Neural progenitor cell (in vitro differentiated cells): ENCODE data around the gene CNOT2. TPM values are rescaled to one million over a fixed set of nuclear protein-coding genes. Genes with fewer than 3 reads are reported as not detected.
A peak's percentile ranks its signal among the peaks of the same experiment; 100 is the strongest.

Source experiments
- DNase-seq: peaks from one replicate; pipeline ENCODE4 v3.0.0-alpha.2; 2016; ENCODE audit warnings: low spot score
- H2AFZ ChIP-seq: fragments of 200-600 bp; sonication (generic); replicated peaks from 2 replicates; pipeline ENCODE4 v1.6.1; 2016; ENCODE audit warnings: antibody characterized with exemption
- H3F3A ChIP-seq: fragments of 200-600 bp; sonication (generic); 2 replicates; pipeline ENCODE4 v1.6.1; 2016; ENCODE audit warnings: antibody characterized with exemption, low read depth
- H3K27ac ChIP-seq: fragments of 200-600 bp; sonication (generic); 2 replicates; pipeline ENCODE4 v1.5.1; 2016; ENCODE audit warnings: mild to moderate bottlenecking
- H3K27me3 ChIP-seq: fragments of 200-600 bp; sonication (generic); 2 replicates; pipeline ENCODE4 v1.6.1; 2016; ENCODE audit warnings: mild to moderate bottlenecking, moderate library complexity
- H3K36me3 ChIP-seq: fragments of 200-600 bp; sonication (generic); 2 replicates; pipeline ENCODE4 v1.5.1; 2016
- H3K4me1 ChIP-seq: fragments of 200-600 bp; sonication (generic); 2 replicates; pipeline ENCODE4 v1.6.1; 2016; ENCODE audit warnings: mixed run types
- H3K4me2 ChIP-seq: fragments of 200-600 bp; sonication (generic); 2 replicates; pipeline ENCODE4 v1.6.1; 2016
- H3K4me3 ChIP-seq: fragments of 200-600 bp; sonication (generic); 2 replicates; pipeline ENCODE4 v1.5.1; 2016
- H3K79me2 ChIP-seq: fragments of 200-600 bp; sonication (generic); 2 replicates; pipeline ENCODE4 v1.6.1; 2016; ENCODE audit warnings: low read depth
- H3K9ac ChIP-seq: fragments of 200-600 bp; sonication (generic); 2 replicates; pipeline ENCODE4 v1.6.1; 2016
- H3K9me3 ChIP-seq: fragments of 200-600 bp; sonication (generic); 2 replicates; pipeline ENCODE4 v1.5.1; 2016; ENCODE audit warnings: low read depth
- H4K20me1 ChIP-seq: fragments of 200-600 bp; sonication (generic); 2 replicates; pipeline ENCODE4 v1.6.1; 2016; ENCODE audit warnings: low read depth
- H3K27ac Mint-ChIP-seq: 3 replicates; pipeline ENCODE4 v1.8.0; 2021; ENCODE audit warnings: mixed read lengths
- H3K27me3 Mint-ChIP-seq: 2 replicates; pipeline ENCODE4 v1.8.0; 2022; ENCODE audit warnings: low read depth, mild to moderate bottlenecking, inconsistent platforms, moderate library complexity, mixed read lengths; ENCODE audit not compliant: insufficient read depth
- H3K36me3 Mint-ChIP-seq: 3 replicates; pipeline ENCODE4 v1.8.0; 2021; ENCODE audit warnings: mixed read lengths
- H3K4me1 Mint-ChIP-seq: 3 replicates; pipeline ENCODE4 v1.8.0; 2021; ENCODE audit warnings: mixed read lengths
- H3K4me3 Mint-ChIP-seq: 3 replicates; pipeline ENCODE4 v1.8.0; 2021; ENCODE audit warnings: mild to moderate bottlenecking, moderate library complexity, mixed read lengths
- H3K9me3 Mint-ChIP-seq: 3 replicates; pipeline ENCODE4 v1.8.0; 2020; ENCODE audit warnings: mixed read lengths
- EZH2 ChIP-seq: fragments of 200-600 bp; sonication (generic); IDR thresholded peaks from 2 replicates; pipeline ENCODE4 v1.6.1; 2017; ENCODE audit warnings: antibody characterized with exemption, mild to moderate bottlenecking, moderate library complexity
- EZH2phosphoT487 ChIP-seq: fragments of 200-600 bp; sonication (generic); IDR thresholded peaks from 2 replicates; pipeline ENCODE4 v1.6.1; 2017; ENCODE audit warnings: antibody characterized with exemption
- total RNA-seq: library from RNA; depleted of rRNA; stranded (reverse); fragments of >200 nt; gene quantifications from 2 replicates; pipeline ENCODE4 v1.2.3, GENCODE V29; 2015; ENCODE audit warnings: low replicate concordance
- TF ChIP-seq, protein P1 (sequence below): fragments of 200-600 bp; sonication (generic); IDR thresholded peaks from 2 replicates; pipeline ENCODE4 v1.5.1; 2017; ENCODE audit warnings: antibody characterized with exemption, mild to moderate bottlenecking

Gene CNOT2
- total RNA-seq, 1 donor from 2014 or later = 250 TPM

DNA sequence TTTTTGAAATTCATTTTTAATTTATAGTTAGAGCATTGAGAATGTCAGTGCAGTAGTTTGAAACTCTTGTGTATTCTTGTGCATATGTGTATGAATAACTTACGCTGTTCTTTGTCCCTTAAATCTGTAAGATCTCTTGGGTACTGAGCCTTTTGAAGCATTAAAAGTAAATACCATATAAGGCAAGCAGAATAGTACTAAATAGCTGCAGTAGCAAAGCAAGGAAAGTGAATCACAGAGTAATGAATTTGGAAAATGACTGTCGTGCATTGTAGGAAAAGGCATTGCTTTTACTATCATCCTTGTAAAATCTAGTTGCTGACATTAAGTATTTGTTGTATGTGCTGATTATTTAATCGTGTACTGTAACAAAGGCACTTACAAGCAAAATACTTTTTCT lies 12.1 kb downstream of the CNOT2 start:
- DNase-seq = no peak
- no peak for TF ChIP-seq EZH2phosphoT487
- TF ChIP-seq, protein P1, sequence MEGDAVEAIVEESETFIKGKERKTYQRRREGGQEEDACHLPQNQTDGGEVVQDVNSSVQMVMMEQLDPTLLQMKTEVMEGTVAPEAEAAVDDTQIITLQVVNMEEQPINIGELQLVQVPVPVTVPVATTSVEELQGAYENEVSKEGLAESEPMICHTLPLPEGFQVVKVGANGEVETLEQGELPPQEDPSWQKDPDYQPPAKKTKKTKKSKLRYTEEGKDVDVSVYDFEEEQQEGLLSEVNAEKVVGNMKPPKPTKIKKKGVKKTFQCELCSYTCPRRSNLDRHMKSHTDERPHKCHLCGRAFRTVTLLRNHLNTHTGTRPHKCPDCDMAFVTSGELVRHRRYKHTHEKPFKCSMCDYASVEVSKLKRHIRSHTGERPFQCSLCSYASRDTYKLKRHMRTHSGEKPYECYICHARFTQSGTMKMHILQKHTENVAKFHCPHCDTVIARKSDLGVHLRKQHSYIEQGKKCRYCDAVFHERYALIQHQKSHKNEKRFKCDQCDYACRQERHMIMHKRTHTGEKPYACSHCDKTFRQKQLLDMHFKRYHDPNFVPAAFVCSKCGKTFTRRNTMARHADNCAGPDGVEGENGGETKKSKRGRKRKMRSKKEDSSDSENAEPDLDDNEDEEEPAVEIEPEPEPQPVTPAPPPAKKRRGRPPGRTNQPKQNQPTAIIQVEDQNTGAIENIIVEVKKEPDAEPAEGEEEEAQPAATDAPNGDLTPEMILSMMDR = no peak
- TF ChIP-seq EZH2 = no peak
- peaks cover 100% of the 10 kb centered on the region for H3K79me2 ChIP-seq
- no peak overlapping the region for H2AFZ ChIP-seq
- H3K4me1 Mint-ChIP-seq = peaks cover 3% of the 10 kb centered on the region
- H3K4me1 ChIP-seq = peaks cover 20% of the 10 kb centered on the region
- no peaks in the 10 kb centered on the region for H3K27me3 ChIP-seq
- no peak overlapping the region for H3K27ac Mint-ChIP-seq
- H3K9me3 ChIP-seq = no peaks in the 10 kb centered on the region
- H3K27ac ChIP-seq = no peak overlapping the region
- H3K4me2 ChIP-seq = no peak overlapping the region
- H3K4me3 ChIP-seq = no peak overlapping the region
- H3K36me3 ChIP-seq = peaks cover 8% of the 10 kb centered on the region
- H3K36me3 Mint-ChIP-seq = peaks cover 62% of the 10 kb centered on the region
- peaks cover 62% of the 10 kb centered on the region for H3K9me3 Mint-ChIP-seq
- no peaks in the 10 kb centered on the region for H3K27me3 Mint-ChIP-seq
- peaks cover 87% of the 10 kb centered on the region for H4K20me1 ChIP-seq
- no peak overlapping the region for H3K9ac ChIP-seq
- no peak overlapping the region for H3K4me3 Mint-ChIP-seq
- H3F3A ChIP-seq = no peaks in the 10 kb centered on the region

- peaks cover 100% of the 10 kb centered on the region for H3K79me2 ChIP-seq
- Mint-ChIP-seq H3K27ac (no peak overlapping the region), H3K4me1 (peaks cover 3% of the 10 kb centered on the region), H3K9me3 (peaks cover 70% of the 10 kb centered on the region), H3K27me3 (no peaks in the 10 kb centered on the region), H3K36me3 (peaks cover 67% of the 10 kb centered on the region), H3K4me3 (no peak overlapping the region)
- H2AFZ ChIP-seq = no peak overlapping the region
- peaks cover 54% of the 10 kb centered on the region for H4K20me1 ChIP-seq
- H3K9me3 ChIP-seq = no peaks in the 10 kb centered on the region
- H3F3A ChIP-seq = no peaks in the 10 kb centered on the region
- no peaks in the 10 kb centered on the region for H3K27me3 ChIP-seq
- peaks cover 11% of the 10 kb centered on the region for H3K4me1 ChIP-seq
- DNase-seq = no peak
- H3K36me3 ChIP-seq = peaks cover 8% of the 10 kb centered on the region
- peak overlapping the region; percentile 12 for H3K4me2 ChIP-seq
- no peak for TF ChIP-seq EZH2
- no peak for TF ChIP-seq EZH2phosphoT487
- TF ChIP-seq, protein P1 = no peak
- H3K27ac ChIP-seq = no peak overlapping the region
- H3K9ac ChIP-seq = no peak overlapping the region
- no peak overlapping the region for H3K4me3 ChIP-seq
These were observed 15.6 kb downstream of the CNOT2 start for GRCh38 chr12:70258605-70259403.

DNA sequence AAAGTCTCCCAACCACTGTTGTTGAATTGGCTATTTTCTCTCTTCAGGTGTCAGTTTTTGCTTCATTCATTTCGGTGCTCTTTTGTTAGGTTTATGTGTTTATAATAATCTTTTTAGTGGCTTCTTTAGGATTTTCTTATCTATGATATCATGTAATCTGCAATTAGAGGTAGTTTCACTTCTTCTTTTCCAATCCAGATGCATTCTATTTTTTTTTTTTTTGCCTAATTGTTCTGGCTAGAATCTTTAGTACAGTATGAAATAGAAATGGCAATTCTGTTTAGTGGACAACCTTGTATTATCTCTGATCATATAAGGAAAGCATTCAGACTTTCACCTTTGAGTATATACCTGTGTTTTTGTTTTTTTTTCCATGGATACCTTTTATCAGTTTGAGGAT lies 17.4 kb downstream of the CNOT2 start:
- Histone ChIP-seq H2AFZ (no peak overlapping the region), H3K4me2 (no peak overlapping the region), H3F3A (no peaks in the 10 kb centered on the region), H4K20me1 (peaks cover 56% of the 10 kb centered on the region), H3K9me3 (no peaks in the 10 kb centered on the region), H3K4me3 (no peak overlapping the region), H3K79me2 (peaks cover 100% of the 10 kb centered on the region), H3K27me3 (no peaks in the 10 kb centered on the region), H3K4me1 (peaks cover 11% of the 10 kb centered on the region), H3K27ac (no peak overlapping the region), H3K36me3 (peaks cover 8% of the 10 kb centered on the region), H3K9ac (no peak overlapping the region)
- no peaks in the 10 kb centered on the region for H3K4me1 Mint-ChIP-seq
- peaks cover 77% of the 10 kb centered on the region for H3K9me3 Mint-ChIP-seq
- DNase-seq = no peak
- TF ChIP-seq EZH2phosphoT487 (no peak), EZH2 (no peak)
- TF ChIP-seq, protein P1 = no peak
- H3K27ac Mint-ChIP-seq = no peak overlapping the region
- peaks cover 69% of the 10 kb centered on the region for H3K36me3 Mint-ChIP-seq
- H3K4me3 Mint-ChIP-seq = no peak overlapping the region
- H3K27me3 Mint-ChIP-seq = no peaks in the 10 kb centered on the region
